AG09309 (cell line): Measurements from ENCODE around the gene SGIP1.
"Not testable (repeated sequence)": the region's sequence is repeated elsewhere in the genome, so short reads cannot be mapped to it uniquely, and the experiment has no call there.

ENCODE experiments used
- DNase-seq: peaks from one replicate; pipeline ENCODE4 v3.0.0-alpha.2; 2010; ENCODE audit warnings: low read depth
- H3K4me3 ChIP-seq: 2 replicates; pipeline ENCODE4 v1.5.1; 2011; ENCODE audit warnings: mild to moderate bottlenecking, low read depth, low read length, moderate library complexity; ENCODE audit not compliant: control insufficient read depth
- TF ChIP-seq, protein P1 (sequence below): IDR thresholded peaks from 2 replicates; pipeline ENCODE4 v1.5.1; 2011; ENCODE audit warnings: mild to moderate bottlenecking, low read depth, low read length, inconsistent platforms; ENCODE audit not compliant: insufficient read depth, control insufficient read depth; ENCODE audit errors: missing control alignments

SGIP1 gene

DNA sequence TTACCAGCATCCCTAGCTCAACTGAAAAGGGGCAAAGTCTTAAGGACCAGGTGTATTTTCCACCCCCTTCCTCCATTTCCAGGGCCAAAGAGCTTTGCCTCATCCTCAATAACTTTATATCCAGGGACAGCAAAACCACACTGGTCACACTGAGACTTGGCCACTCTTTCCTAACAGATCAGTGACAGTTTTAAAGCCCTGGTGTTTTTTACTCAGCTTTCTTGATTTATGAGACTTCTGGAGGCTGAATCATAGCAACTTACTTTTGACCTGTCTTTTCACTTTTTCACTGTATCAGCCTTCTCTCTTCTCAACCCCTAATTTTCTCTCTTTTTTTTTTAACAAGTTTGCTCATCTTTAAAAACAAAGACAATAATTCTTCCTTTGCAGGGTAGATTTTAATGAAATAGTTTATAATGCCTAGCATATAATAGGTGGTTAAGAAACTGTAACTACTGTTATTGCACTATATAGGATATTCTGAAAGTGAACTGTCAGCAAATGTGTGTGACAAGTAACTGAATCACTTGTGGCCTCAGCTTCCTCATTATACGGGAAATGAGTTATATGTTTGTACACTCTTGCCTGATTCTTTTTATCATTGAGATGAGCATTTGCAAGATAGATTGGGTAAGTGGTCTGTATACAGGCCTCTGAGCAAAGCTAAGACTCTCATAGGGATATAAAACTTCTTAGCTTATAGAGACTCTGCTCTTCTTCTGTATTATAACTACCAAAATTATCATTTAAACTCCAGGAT lies 198.6 kb downstream of the SGIP1 start:
- no peak for DNase-seq
- TF ChIP-seq, protein P1, sequence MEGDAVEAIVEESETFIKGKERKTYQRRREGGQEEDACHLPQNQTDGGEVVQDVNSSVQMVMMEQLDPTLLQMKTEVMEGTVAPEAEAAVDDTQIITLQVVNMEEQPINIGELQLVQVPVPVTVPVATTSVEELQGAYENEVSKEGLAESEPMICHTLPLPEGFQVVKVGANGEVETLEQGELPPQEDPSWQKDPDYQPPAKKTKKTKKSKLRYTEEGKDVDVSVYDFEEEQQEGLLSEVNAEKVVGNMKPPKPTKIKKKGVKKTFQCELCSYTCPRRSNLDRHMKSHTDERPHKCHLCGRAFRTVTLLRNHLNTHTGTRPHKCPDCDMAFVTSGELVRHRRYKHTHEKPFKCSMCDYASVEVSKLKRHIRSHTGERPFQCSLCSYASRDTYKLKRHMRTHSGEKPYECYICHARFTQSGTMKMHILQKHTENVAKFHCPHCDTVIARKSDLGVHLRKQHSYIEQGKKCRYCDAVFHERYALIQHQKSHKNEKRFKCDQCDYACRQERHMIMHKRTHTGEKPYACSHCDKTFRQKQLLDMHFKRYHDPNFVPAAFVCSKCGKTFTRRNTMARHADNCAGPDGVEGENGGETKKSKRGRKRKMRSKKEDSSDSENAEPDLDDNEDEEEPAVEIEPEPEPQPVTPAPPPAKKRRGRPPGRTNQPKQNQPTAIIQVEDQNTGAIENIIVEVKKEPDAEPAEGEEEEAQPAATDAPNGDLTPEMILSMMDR: no peak
- H3K4me3 ChIP-seq: no peak overlapping the region

- H3K4me3 ChIP-seq: no peak overlapping the region
- TF ChIP-seq, protein P1: no peak
- no peak for DNase-seq
Observed at GRCh38 chr1:66733348-66734017, 199.5 kb downstream of the SGIP1 start.

- not testable (repeated sequence) for H3K4me3 ChIP-seq, DNase-seq
Observed at GRCh38 chr1:66734531-66734930, 200.6 kb downstream of the SGIP1 start.

DNA sequence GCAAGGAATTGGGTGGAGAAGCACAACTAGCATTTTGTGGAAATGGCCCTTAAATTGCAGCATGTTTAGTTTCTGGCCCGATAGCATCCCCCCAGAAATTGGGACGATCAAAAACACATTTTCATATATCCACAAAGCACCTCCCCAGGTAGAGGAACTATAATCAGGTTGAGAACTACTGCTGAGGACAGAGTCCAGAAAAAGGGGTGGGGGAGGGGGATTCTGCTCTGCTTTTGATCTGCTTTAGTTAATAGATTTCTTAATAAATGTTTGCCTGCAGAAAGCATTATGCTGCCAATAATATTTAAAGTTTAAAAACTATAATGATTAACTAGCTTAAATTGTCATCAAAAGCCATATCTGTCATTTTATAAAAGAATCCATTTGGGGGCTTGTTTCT lies 203.9 kb downstream of the SGIP1 start:
- H3K4me3 ChIP-seq: no peak overlapping the region
- no peak for DNase-seq
- TF ChIP-seq, protein P1: no peak

GRCh38 chr1:66739401-66740157 lies 205.6 kb downstream of the SGIP1 start:
- TF ChIP-seq, protein P1: no peak
- DNase-seq: no peak
- no peak overlapping the region for H3K4me3 ChIP-seq

DNA sequence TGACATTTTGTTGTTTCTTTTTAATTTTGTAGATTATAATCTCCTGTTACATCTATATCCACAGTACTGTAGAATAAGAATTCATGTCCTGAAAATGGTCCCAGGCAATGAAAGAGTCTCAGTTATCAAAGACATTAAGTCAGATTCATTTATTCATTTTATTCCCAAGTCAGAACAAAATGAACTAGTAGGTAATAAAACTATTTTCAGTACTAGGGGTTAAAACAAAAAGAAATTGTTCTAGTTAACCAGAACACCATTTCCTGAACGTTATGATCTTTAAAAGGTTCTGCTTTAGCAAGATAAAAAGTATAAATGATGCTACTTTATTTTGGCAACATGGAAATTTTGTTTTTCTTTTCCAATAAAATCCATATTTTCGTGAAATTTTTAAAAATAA lies 211.5 kb downstream of the SGIP1 start:
- TF ChIP-seq, protein P1: no peak
- no peak for DNase-seq
- H3K4me3 ChIP-seq: no peak overlapping the region

DNA sequence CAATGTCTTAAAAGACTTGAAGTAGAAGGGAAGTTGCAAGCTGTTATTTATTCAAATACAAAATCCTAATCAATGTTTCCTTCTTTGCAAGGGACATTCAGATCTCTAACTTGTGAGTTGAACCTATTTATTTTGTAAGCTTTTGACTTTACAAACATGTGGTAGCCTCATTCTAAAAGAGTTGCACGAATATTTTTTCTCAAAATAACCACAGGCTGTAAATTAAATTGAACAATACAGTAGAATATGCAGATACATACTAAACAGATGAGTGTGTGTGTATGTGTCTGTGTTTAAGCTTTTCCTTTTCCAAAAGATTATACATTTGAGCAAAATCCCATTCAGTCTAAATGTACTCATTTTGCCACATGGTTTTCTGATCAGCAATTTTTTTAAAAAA lies 213.5 kb downstream of the SGIP1 start:
- DNase-seq: peak; percentile 41
- TF ChIP-seq, protein P1: no peak
- no peak overlapping the region for H3K4me3 ChIP-seq
